Heart left ventricle (tissue), 16 donors: ENCODE data around the gene CAMK2N2. TPM values are rescaled to one million over a fixed set of nuclear protein-coding genes. Genes with fewer than 3 reads are reported as not detected.
A peak's percentile ranks its signal among the peaks of the same experiment; 100 is the strongest.

Source experiments
- ATAC-seq, 4 donors: fragments of 200-7000 bp; cut with Tn5 transposase; one replicate each; pipeline ENCODE4 v1.9.1; 2020 to 2022; ENCODE audit warnings: moderate library complexity in 4 of 4, mild to moderate bottlenecking in 3 of 4, moderate number of reproducible peaks in 1 of 4
- DNase-seq, 5 donors: peaks; one replicate each; pipeline ENCODE4 v3.0.0-alpha.2; 2020
- H3K27ac ChIP-seq, 12 donors: fragments of 200-600 bp; sonication (generic) in 4 of 12; one replicate each; pipeline versions ENCODE4 v1.5.0 to v1.8.0; 2016 to 2022; ENCODE audit warnings: mild to moderate bottlenecking in 2 of 12
- H3K27me3 ChIP-seq, 9 donors: fragments of 200-600 bp; sonication (generic) in 2 of 9; one replicate each; pipeline versions ENCODE4 v1.5.1 to v1.8.0; 2016 to 2022; ENCODE audit warnings: mild to moderate bottlenecking in 3 of 9
- H3K36me3 ChIP-seq, 9 donors: fragments of 200-600 bp; sonication (generic) in 2 of 9; one replicate each; pipeline versions ENCODE4 v1.5.0 to v1.8.0; 2018 to 2022; ENCODE audit warnings: mild to moderate bottlenecking in 2 of 9
- H3K4me1 ChIP-seq, 12 donors: fragments of 200-600 bp; sonication (generic) in 4 of 12; one replicate each; pipeline versions ENCODE4 v1.5.0 to v1.8.0; 2016 to 2022; ENCODE audit warnings: mild to moderate bottlenecking in 3 of 12
- H3K4me3 ChIP-seq, 12 donors: fragments of 200-600 bp; sonication (generic) in 4 of 12; one replicate each; pipeline versions ENCODE4 v1.5.0 to v1.8.0; 2017 to 2022; ENCODE audit warnings: mild to moderate bottlenecking in 9 of 12, moderate library complexity in 4 of 12
- H3K9me3 ChIP-seq, 12 donors: fragments of 200-600 bp; sonication (generic) in 4 of 12; one replicate each; pipeline versions ENCODE4 v1.5.0 to v1.8.0; 2016 to 2022; ENCODE audit warnings: mild to moderate bottlenecking in 1 of 12
- CTCF ChIP-seq, 12 donors: fragments of 200-600 bp; sonication (generic) in 4 of 12; IDR thresholded peaks; one replicate each; pipeline versions ENCODE4 v1.5.0 to v1.8.0; 2018 to 2022; ENCODE audit warnings: antibody characterized with exemption in 12 of 12, mild to moderate bottlenecking in 5 of 12
- POLR2A ChIP-seq, 2 donors: fragments of 450-650 bp; IDR thresholded peaks; one replicate each; pipeline ENCODE4 v1.6.1; 2017; ENCODE audit warnings: antibody characterized with exemption in 2 of 2, mild to moderate bottlenecking in 2 of 2, moderate library complexity in 2 of 2
- WGBS, 4 donors: extraction: QIAGEN DNeasy Blood & Tissue Kit in 2 of 4; methylation state at CpG; one replicate each; pipeline versions ENCODE4 v1.1.5 to v1.1.7; 2013 to 2018; 5-methylcytosine and 5-hydroxymethylcytosine counted together
- intact Hi-C, 10 donors: fragments of 100-400 bp; cut with DNase I; formaldehyde crosslinking; loops; one replicate each; pipeline versions ENCODE4 v1.11.1 to v1.14.2; 2022
- polyA plus RNA-seq, 2 donors: library from polyadenylated mRNA; stranded (reverse); fragments of 200-250 nt; gene quantifications; one replicate each; pipeline ENCODE4 v1.2.3, GENCODE V29; 2013
- total RNA-seq, 9 donors: library from RNA; depleted of rRNA in 2 of 9; stranded (reverse); fragments of >200 nt in 2 of 9; fragmentation: NEBNext Ultra II Directional in 3 of 9; extraction: Animal tissue kit (Norgen Biotek cat#: 25700) in 3 of 9; gene quantifications; one replicate each; pipeline versions ENCODE4 v1.1.0 to v1.2.4, GENCODE V29; 2016 to 2023
- donor health status: ischemic (EF 13 %, LVEDD 7.1; RV severe dilation, severe dysfunction).
- donor health status: healthy with polysubstance abuse.
- donor health status: DM: no; HTN: yes; CAD: no.
- donor health status: DM: no; HTN: no; CAD: no.
- donor health status: ischemic (EF 25% LVEDD 6.9; RV normal size, moderate dysfunction).
- donor health status: ischemic (EF 25% LVEDD 5.7; RV mildly dilated, moderate dysfunction).
- donor health status: healthy.
- donor health status: DM: yes; HTN: yes; CAD: no.
- donor health status: ischemic (EF 35%, LVEDD 5.7; RV mildly dilated, moderate dysfunction).
- donor health status: nonischemic (EF 11% LVEDD 7.7; RV severe dilation, severe dysfunction).
- donor health status: DM: yes; HTN: yes; CAD: no.
- donor health status: PGD.
- donor health status: ischemic (EF 29% LVEDD 5.4; RV normal size, mild dysfunction).
- donor health status: nonischemic (EF 23%, LVEDD 6.1; RV moderate dilation, normal function).

Gene CAMK2N2
- total and polyA plus RNA-seq, 11 donors: 0.14 to 0.37 (median 0.26) TPM; not detected in 6

GRCh38 chr3:184262764-184263179, 1.4 kb upstream of the CAMK2N2 start:
- WGBS, 4 donors: 14 to 19% (median 15%) methylated on average over 12 to 15 of the region's 15 CpGs
- DNase-seq: no peak
- peaks cover 8 to 73% (median 50%) of the 10 kb centered on the region in 9 donors for H3K27me3 ChIP-seq
- no peaks in the 10 kb centered on the region for H3K36me3 ChIP-seq
- ATAC-seq: no peak
- peak overlapping the region in 2 of 12 donors; percentile 46 to 56 for H3K4me3 ChIP-seq
- no peaks in the 10 kb centered on the region for H3K9me3 ChIP-seq
- intact Hi-C loops: loop anchor here in 1 of 10 donors (10.0 kb wide), 1 partner anchor 218 kb away; no protein-coding TSS in a partner anchor
- peaks cover 8 to 35% (median 22%) of the 10 kb centered on the region in 12 donors for H3K4me1 ChIP-seq
- no peak overlapping the region for H3K27ac ChIP-seq
- TF ChIP-seq POLR2A (IDR thresholded peaks at IDR 0.05): no peak
- TF ChIP-seq CTCF (IDR thresholded peaks at IDR 0.05): no peak

GRCh38 chr3:184261854-184262763, 756 bp upstream of the CAMK2N2 start:
- peaks cover 8 to 73% (median 50%) of the 10 kb centered on the region in 9 donors for H3K27me3 ChIP-seq
- peak in 1 of 4 donors; percentile 7 for ATAC-seq

GRCh38 chr3:184260724-184261269, 556 bp downstream of the CAMK2N2 start:
- Histone ChIP-seq H3K36me3 (no peaks in the 10 kb centered on the region), H3K27ac (no peak overlapping the region), H3K4me1 (peaks cover 8 to 35% (median 22%) of the 10 kb centered on the region in 12 donors), H3K27me3 (peaks cover 8 to 70% (median 50%) of the 10 kb centered on the region in 9 donors), H3K4me3 (peak overlapping the region; percentile 10 to 59 (median 50)), H3K9me3 (no peaks in the 10 kb centered on the region)
- WGBS, 4 donors: 1 to 2% (median 1%) methylated on average over 16 to 49 of the region's 49 CpGs
- intact Hi-C loops: loop anchor here in 1 of 10 donors (10.0 kb wide), 1 partner anchor 216 kb away; no protein-coding TSS in a partner anchor
- no peak for ATAC-seq
- no peak for DNase-seq
- TF ChIP-seq CTCF (IDR thresholded peaks at IDR 0.05) (no peak), POLR2A (IDR thresholded peaks at IDR 0.05) (no peak)

More at GRCh38 chr3:184261854-184262763, 756 bp upstream of the CAMK2N2 start:
- H3K4me3 ChIP-seq: peak overlapping the region; percentile 8 to 59 (median 50)
- DNase-seq: no peak
- intact Hi-C loops: loop anchor here in 1 of 10 donors (10.0 kb wide), 1 partner anchor 217 kb away; no protein-coding TSS in a partner anchor
- no peaks in the 10 kb centered on the region for H3K36me3 ChIP-seq
- no peak overlapping the region for H3K27ac ChIP-seq
- H3K9me3 ChIP-seq: no peaks in the 10 kb centered on the region
- peaks cover 8 to 35% (median 22%) of the 10 kb centered on the region in 12 donors for H3K4me1 ChIP-seq
- WGBS, 4 donors: 0 to 2% (median 2%) methylated on average over 37 to 66 of the region's 66 CpGs
- TF ChIP-seq POLR2A (IDR thresholded peaks at IDR 0.05): no peak
- TF ChIP-seq CTCF (IDR thresholded peaks at IDR 0.05): no peak
